HG02981 (cell line): ENCODE measurements around the gene NMT1.
"Not testable (repeated sequence)": the region's sequence is repeated elsewhere in the genome, so short reads cannot be mapped to it uniquely, and the experiment has no call there.

Source experiments
- ATAC-seq: cut with Tn5 transposase; IDR thresholded peaks from one replicate; pipeline ENCODE4 v1.9.1; 2021; ENCODE audit warnings: mild to moderate bottlenecking, moderate library complexity; ENCODE audit not compliant: unreplicated experiment

The NMT1 gene

GRCh38 chr17:45117848-45118646 is 56.9 kb downstream of the NMT1 start:
- no peak for ATAC-seq

GRCh38 chr17:45118691-45119090 is 57.6 kb downstream of the NMT1 start:
- no peak for ATAC-seq

- ATAC-seq: no peak
These were observed 58.8 kb downstream of the NMT1 start for GRCh38 chr17:45119964-45120363.

- ATAC-seq: no peak
These were observed 59.4 kb downstream of the NMT1 start for GRCh38 chr17:45120558-45120957.

- no peak for ATAC-seq
These were observed 59.9 kb downstream of the NMT1 start for GRCh38 chr17:45121055-45121454.

- ATAC-seq: no peak
These were observed 62.1 kb downstream of the NMT1 start for GRCh38 chr17:45123076-45123770.

GRCh38 chr17:45123930-45124796 is 63.0 kb downstream of the NMT1 start:
- no peak for ATAC-seq

GRCh38 chr17:45124797-45125122 is 63.6 kb downstream of the NMT1 start:
- not testable (repeated sequence) for ATAC-seq

GRCh38 chr17:45125509-45125908 is 64.4 kb downstream of the NMT1 start:
- no peak for ATAC-seq

- ATAC-seq: no peak
These were observed 66.1 kb downstream of the NMT1 start for GRCh38 chr17:45127207-45127547.

- no peak for ATAC-seq
These were observed 66.6 kb downstream of the NMT1 start for GRCh38 chr17:45127548-45128300.

- ATAC-seq: no peak
These were observed 67.2 kb downstream of the NMT1 start for GRCh38 chr17:45128331-45128730.

- ATAC-seq: no peak
These were observed 67.9 kb downstream of the NMT1 start for GRCh38 chr17:45128989-45129388.

GRCh38 chr17:45129426-45129939 is 68.4 kb downstream of the NMT1 start:
- no peak for ATAC-seq

- no peak for ATAC-seq
These were observed 69.0 kb downstream of the NMT1 start for GRCh38 chr17:45129940-45130680.

GRCh38 chr17:45130681-45131615 is 69.8 kb downstream of the NMT1 start:
- no peak for ATAC-seq

GRCh38 chr17:45131616-45132319 is 70.7 kb downstream of the NMT1 start:
- ATAC-seq: no peak

GRCh38 chr17:45132320-45132571 is 71.1 kb downstream of the NMT1 start, which contains the start of gene PLCD3:
TSS of gene PLCD3 (minus strand) at chr17:45132515. CDS start at chr17:45132410, 105 bp downstream.
- no peak for ATAC-seq
